H1 (cell line): ENCODE data around the gene GAREM2. TPM values are rescaled to one million over a fixed set of nuclear protein-coding genes. Genes with fewer than 3 reads are reported as not detected.

Experiments used
- CTCF ChIA-PET: fragments of 300-600 bp; sonication (Branson Sonifier 250); formaldehyde crosslinking; loops from one replicate; lab custom pipeline; 2021; ENCODE audit not compliant: partially characterized antibody; lab: Charles Lee
- POLR2A ChIA-PET: fragments of 300-600 bp; sonication (Branson Sonifier 250); formaldehyde crosslinking; loops from one replicate; lab custom pipeline; 2021; ENCODE audit warnings: inconsistent platforms; ENCODE audit not compliant: partially characterized antibody; lab: Charles Lee
- DNase-seq, 2 experiments: peaks; one replicate each; pipeline versions ENCODE4 v3.0.0 to v3.0.0-alpha.2; 2010 to 2022; ENCODE audit warnings: low spot score in 2 of 2, low read depth in 1 of 2, mixed read lengths in 1 of 2
- FAIRE-seq: peaks from 2 replicates; lab custom pipeline; 2011; peaks lifted over from hg19 to GRCh38; lab: Jason Lieb, UNC
- H2AFZ ChIP-seq: 2 replicates; pipeline ENCODE4 v1.8.1; 2012; ENCODE audit warnings: low read length, inconsistent platforms
- H2AK5ac ChIP-seq: 2 replicates; pipeline ENCODE4 v1.6.1; 2013; ENCODE audit warnings: low read depth, low read length
- H2BK120ac ChIP-seq: replicated peaks from 2 replicates; pipeline ENCODE3; 2013; ENCODE audit warnings: low read depth, low read length, inconsistent platforms
- H2BK12ac ChIP-seq: 2 replicates; pipeline ENCODE4 v1.6.1; 2013; ENCODE audit warnings: low read depth, low read length
- H2BK15ac ChIP-seq: 2 replicates; pipeline ENCODE4 v1.6.1; 2013; ENCODE audit warnings: low read length
- H2BK20ac ChIP-seq: 2 replicates; pipeline ENCODE4 v1.6.1; 2013; ENCODE audit warnings: low read length
- H2BK5ac ChIP-seq: 2 replicates; pipeline ENCODE4 v1.6.1; 2013; ENCODE audit warnings: low read depth, low read length
- H3K14ac ChIP-seq: 2 replicates; pipeline ENCODE4 v1.6.1; 2013; ENCODE audit warnings: inconsistent platforms; ENCODE audit not compliant: insufficient read length
- H3K18ac ChIP-seq: 2 replicates; pipeline ENCODE4 v1.6.1; 2013; ENCODE audit warnings: low read length; ENCODE audit errors: extremely low read depth
- H3K23ac ChIP-seq: 2 replicates; pipeline ENCODE4 v1.6.1; 2013; ENCODE audit warnings: inconsistent platforms; ENCODE audit not compliant: insufficient read length
- H3K23me2 ChIP-seq: 2 replicates; pipeline ENCODE4 v1.6.1; 2013; ENCODE audit warnings: low read depth, low read length
- H3K27ac ChIP-seq: 2 replicates; pipeline ENCODE4 v1.6.1; 2011; ENCODE audit warnings: low read depth, low read length, inconsistent platforms
- H3K27me3 ChIP-seq, 4 experiments: replicated peaks in 1 of 4; 1 replicate in 1 of 4; 2 replicates in 3 of 4; pipeline versions ENCODE4 v1.6.1 to v1.8.1; 2011 to 2013; ENCODE audit warnings: low read length in 3 of 4, mild to moderate bottlenecking in 3 of 4, inconsistent platforms in 2 of 4, mixed read lengths in 2 of 4, moderate library complexity in 1 of 4; ENCODE audit not compliant: control insufficient read depth in 3 of 4, insufficient read depth in 3 of 4; ENCODE audit errors: extremely low read depth in 1 of 4
- H3K36me3 ChIP-seq, 4 experiments: 2 replicates each; pipeline versions ENCODE4 v1.6.1 to v1.8.1; 2011 to 2013; ENCODE audit warnings: mild to moderate bottlenecking in 4 of 4, low read length in 3 of 4, moderate library complexity in 2 of 4, control low read depth in 1 of 4, inconsistent platforms in 1 of 4; ENCODE audit not compliant: insufficient read depth in 4 of 4, control insufficient read depth in 2 of 4
- H3K4ac ChIP-seq: replicated peaks from 2 replicates; pipeline ENCODE3; 2013; ENCODE audit warnings: low read length, low read depth, mixed read lengths, inconsistent platforms; ENCODE audit not compliant: insufficient read length
- H3K4me1 ChIP-seq, 4 experiments: replicated peaks in 1 of 4; 1 replicate in 1 of 4; 2 replicates in 3 of 4; pipeline versions ENCODE4 v1.6.1 to v1.8.1; 2011 to 2013; ENCODE audit warnings: low read length in 3 of 4, inconsistent platforms in 2 of 4, mixed read lengths in 1 of 4; ENCODE audit not compliant: insufficient read depth in 4 of 4, control insufficient read depth in 3 of 4
- H3K4me2 ChIP-seq, 2 experiments: 2 replicates each; pipeline versions ENCODE4 v1.6.1 to v1.8.1; 2011 to 2013; ENCODE audit warnings: low read depth in 2 of 2, low read length in 2 of 2, control low read depth in 1 of 2, inconsistent platforms in 1 of 2, mild to moderate bottlenecking in 1 of 2; ENCODE audit not compliant: insufficient read depth in 1 of 2
- H3K4me3 ChIP-seq, 4 experiments: fragments of 200-600, 300-600 bp in 1 of 4; sonication (generic), shearing (Covaris generic), sonication (Bioruptor Twin) in 1 of 4; 2 replicates each; pipeline versions ENCODE4 v1.5.1 to v1.8.1; 2011 to 2016; ENCODE audit warnings: low read length in 4 of 4, low read depth in 3 of 4, control low read depth in 2 of 4, inconsistent platforms in 2 of 4, mild to moderate bottlenecking in 2 of 4, mixed read lengths in 1 of 4, moderate library complexity in 1 of 4; ENCODE audit not compliant: insufficient read depth in 2 of 4; ENCODE audit errors: extremely low read depth in 1 of 4
- H3K56ac ChIP-seq: replicated peaks from 2 replicates; pipeline ENCODE3; 2013; ENCODE audit warnings: low read depth, mild to moderate bottlenecking, mixed read lengths, low read length, inconsistent platforms; ENCODE audit not compliant: insufficient read length
- H3K79me1 ChIP-seq: 2 replicates; pipeline ENCODE4 v1.6.1; 2013; ENCODE audit warnings: low read depth, low read length, control low read depth
- H3K79me2 ChIP-seq, 2 experiments: 2 replicates each; pipeline versions ENCODE4 v1.6.1 to v1.8.1; 2012 to 2013; ENCODE audit warnings: low read length in 2 of 2, mild to moderate bottlenecking in 2 of 2, inconsistent platforms in 1 of 2; ENCODE audit not compliant: insufficient read depth in 2 of 2, control insufficient read depth in 1 of 2
- H3K9ac ChIP-seq, 4 experiments: replicated peaks in 1 of 4; 1 replicate in 1 of 4; 2 replicates in 3 of 4; pipeline versions ENCODE4 v1.6.1 to v1.8.1; 2011 to 2013; ENCODE audit warnings: low read depth in 3 of 4, low read length in 3 of 4, control low read depth in 2 of 4, mild to moderate bottlenecking in 2 of 4, moderate library complexity in 2 of 4, inconsistent platforms in 1 of 4; ENCODE audit errors: extremely low read depth in 1 of 4
- H3K9me3 ChIP-seq, 2 experiments: 2 replicates each; pipeline versions ENCODE4 v1.6.1 to v1.8.1; 2012 to 2013; ENCODE audit warnings: mild to moderate bottlenecking in 2 of 2, moderate library complexity in 2 of 2, control low read depth in 1 of 2, inconsistent platforms in 1 of 2, low read depth in 1 of 2, low read length in 1 of 2, mixed read lengths in 1 of 2; ENCODE audit not compliant: insufficient read depth in 2 of 2
- H4K20me1 ChIP-seq, 2 experiments: replicated peaks in 1 of 2; 2 replicates each; pipeline versions ENCODE3 to v1.8.1; 2011 to 2013; ENCODE audit warnings: inconsistent platforms in 2 of 2, low read length in 2 of 2, mild to moderate bottlenecking in 1 of 2; ENCODE audit not compliant: insufficient read depth in 2 of 2, control insufficient read depth in 1 of 2
- H4K5ac ChIP-seq: 2 replicates; pipeline ENCODE4 v1.6.1; 2013; ENCODE audit warnings: low read length, low read depth, mixed read lengths, inconsistent platforms; ENCODE audit not compliant: insufficient read length
- H4K8ac ChIP-seq: 2 replicates; pipeline ENCODE4 v1.8.0; 2013; ENCODE audit warnings: mild to moderate bottlenecking, moderate library complexity, low read length, inconsistent platforms; ENCODE audit not compliant: insufficient read depth; ENCODE audit errors: extremely low read depth
- H4K91ac ChIP-seq: replicated peaks from 2 replicates; pipeline ENCODE3; 2013; ENCODE audit warnings: low read length, mixed read lengths, inconsistent platforms; ENCODE audit not compliant: insufficient read length
- TCF12 ChIP-seq: IDR thresholded peaks from 2 replicates; pipeline ENCODE4 v1.6.1; 2011; ENCODE audit warnings: low read depth, mild to moderate bottlenecking, low read length
- WGBS, 2 experiments: shearing (Covaris generic) in 1 of 2; methylation state at CpG; one replicate each; pipeline versions ENCODE4 v1.1.6 to v1.1.7; 2013 to 2015; ENCODE audit warnings: low lambda C conversion rate in 2 of 2, mixed read lengths in 2 of 2, inconsistent platforms in 1 of 2, low coverage in 1 of 2, missing lambda C conversion rate in 1 of 2; ENCODE audit not compliant: insufficient replicate concordance in 2 of 2, insufficient coverage in 1 of 2, insufficient read length in 1 of 2; ENCODE audit errors: extremely low coverage in 1 of 2, missing lambda C conversion rate in 1 of 2; 5-methylcytosine and 5-hydroxymethylcytosine counted together
- polyA plus RNA-seq, 7 experiments: library from polyadenylated mRNA; depleted of rRNA in 3 of 7; stranded (reverse) in 5 of 7; unstranded in 2 of 7; fragments of >200 nt in 5 of 7; fragments of 200-250 nt in 2 of 7; gene quantifications; 1 replicate in 5 of 7; 2 replicates in 1 of 7; 4 replicates in 1 of 7; pipeline versions ENCODE4 v1.2.1 to v1.2.3, GENCODE V29; 2011 to 2013; ENCODE audit warnings: missing spikeins in 2 of 7, mixed read lengths in 2 of 7
- total RNA-seq: library from RNA; stranded (reverse); fragmentation: NEBNext Ultra II Directional; extraction: Animal tissue kit (Norgen Biotek cat#: 25700); gene quantifications from 2 replicates; pipeline ENCODE4 v1.2.1, GENCODE V29; 2021

Gene GAREM2
- total and polyA plus RNA-seq, 2 of the 8 experiments (the other 6 are each of a cell fraction or from before 2014, with no cell fraction given): 19.9 TPM

GRCh38 chr2:26214759-26215158, 41.9 kb downstream of the GAREM2 start:
- H3K14ac ChIP-seq: no peak overlapping the region
- DNase-seq (no peak), FAIRE-seq (no peak)
- H3K23ac ChIP-seq: no peak overlapping the region
- H2AK5ac ChIP-seq: no peak overlapping the region
- H3K23me2 ChIP-seq: no peaks in the 10 kb centered on the region
- ChIA-PET CTCF (no interaction called here), POLR2A (no interaction called here)
- H2AFZ ChIP-seq: no peak overlapping the region
- no peak overlapping the region for H2BK12ac ChIP-seq
- no peak overlapping the region for H3K18ac ChIP-seq
- H2BK120ac ChIP-seq: no peak overlapping the region
- H4K91ac ChIP-seq: no peak overlapping the region
- H3K27ac ChIP-seq: no peak overlapping the region
- no peak overlapping the region for H3K56ac ChIP-seq
- H4K8ac ChIP-seq: no peak overlapping the region
- H3K9ac ChIP-seq: no peak overlapping the region
- no peak overlapping the region for H4K5ac ChIP-seq
- no peaks in the 10 kb centered on the region for H3K79me1 ChIP-seq
- no peak overlapping the region for H2BK5ac ChIP-seq
- no peaks in the 10 kb centered on the region for H3K9me3 ChIP-seq
- H3K4ac ChIP-seq: no peak overlapping the region
- H2BK20ac ChIP-seq: no peak overlapping the region
- TF ChIP-seq TCF12: no peak
- TF ChIP-seq, all 59 proteins: peak for 0
- no peak overlapping the region for H3K4me2 ChIP-seq
- 79% methylated on average over 1 of the region's 1 CpG; no CpG with 5 or more reads in 1 of the 2 experiments for WGBS, 2 experiments
- no peak overlapping the region for H2BK15ac ChIP-seq
- no peaks in the 10 kb centered on the region for H4K20me1 ChIP-seq
- no peak overlapping the region for H3K4me3 ChIP-seq
- no peaks in the 10 kb centered on the region for H3K79me2 ChIP-seq
- no peaks in the 10 kb centered on the region for H3K4me1 ChIP-seq
- H3K27me3 ChIP-seq: no peaks in the 10 kb centered on the region
- H3K36me3 ChIP-seq: peaks cover 1 to 51% (median 34%) of the 10 kb centered on the region in 4 experiments; a peak in 7 of 8 replicates
